RWPE1 (cell line): Measurements from ENCODE around the gene POLA1.

Experiments
- CTCF ChIA-PET: fragments of 350-600 bp; sonication (Branson Sonifier 250); formaldehyde crosslinking; extraction: SDS; loops from one replicate; lab custom pipeline; 2021; lab: Yijun Ruan, JAX
- POLR2A ChIA-PET: fragments of 400-600 bp; formaldehyde crosslinking; extraction: SDS; loops from one replicate; lab custom pipeline; 2020; ENCODE audit warnings: antibody characterized with exemption; ENCODE audit not compliant: low non-redundant PET; lab: Yijun Ruan, JAX
- DNase-seq: peaks from one replicate; pipeline ENCODE4 v3.0.0; 2012; ENCODE audit warnings: low spot score
- H3K27ac ChIP-seq: fragments of 450-650 bp; 2 replicates; pipeline ENCODE4 v1.5.1; 2017
- TF ChIP-seq, protein P1 (sequence below): fragments of 450-650 bp; conservative IDR thresholded peaks from 2 replicates; pipeline ENCODE4 v1.5.1; 2017; ENCODE audit warnings: low read depth, mild to moderate bottlenecking

Gene POLA1

DNA sequence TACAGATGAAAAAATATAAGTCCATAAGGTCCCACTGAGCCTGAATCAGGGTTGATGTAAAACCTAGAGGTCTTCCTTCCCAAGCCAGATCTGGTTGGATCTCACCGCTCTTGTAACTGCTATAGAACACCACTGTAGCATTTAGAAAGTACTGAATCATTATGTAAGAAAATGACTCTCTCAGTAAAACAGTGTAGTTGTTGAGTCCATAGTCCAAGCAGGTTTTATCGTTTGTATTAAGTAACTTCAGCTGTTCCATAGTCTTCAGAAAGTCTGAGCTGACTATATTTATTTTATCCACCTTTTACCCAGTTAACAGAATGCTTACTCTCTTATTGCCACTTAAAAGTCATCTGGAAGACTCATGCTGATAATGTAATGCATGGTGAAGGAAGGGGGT is 82.2 kb downstream of the POLA1 start:
- ChIA-PET POLR2A (no interaction called here), CTCF (no interaction called here)
- TF ChIP-seq, protein P1, sequence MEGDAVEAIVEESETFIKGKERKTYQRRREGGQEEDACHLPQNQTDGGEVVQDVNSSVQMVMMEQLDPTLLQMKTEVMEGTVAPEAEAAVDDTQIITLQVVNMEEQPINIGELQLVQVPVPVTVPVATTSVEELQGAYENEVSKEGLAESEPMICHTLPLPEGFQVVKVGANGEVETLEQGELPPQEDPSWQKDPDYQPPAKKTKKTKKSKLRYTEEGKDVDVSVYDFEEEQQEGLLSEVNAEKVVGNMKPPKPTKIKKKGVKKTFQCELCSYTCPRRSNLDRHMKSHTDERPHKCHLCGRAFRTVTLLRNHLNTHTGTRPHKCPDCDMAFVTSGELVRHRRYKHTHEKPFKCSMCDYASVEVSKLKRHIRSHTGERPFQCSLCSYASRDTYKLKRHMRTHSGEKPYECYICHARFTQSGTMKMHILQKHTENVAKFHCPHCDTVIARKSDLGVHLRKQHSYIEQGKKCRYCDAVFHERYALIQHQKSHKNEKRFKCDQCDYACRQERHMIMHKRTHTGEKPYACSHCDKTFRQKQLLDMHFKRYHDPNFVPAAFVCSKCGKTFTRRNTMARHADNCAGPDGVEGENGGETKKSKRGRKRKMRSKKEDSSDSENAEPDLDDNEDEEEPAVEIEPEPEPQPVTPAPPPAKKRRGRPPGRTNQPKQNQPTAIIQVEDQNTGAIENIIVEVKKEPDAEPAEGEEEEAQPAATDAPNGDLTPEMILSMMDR: no peak
- H3K27ac ChIP-seq: no peak overlapping the region
- DNase-seq: no peak

DNA sequence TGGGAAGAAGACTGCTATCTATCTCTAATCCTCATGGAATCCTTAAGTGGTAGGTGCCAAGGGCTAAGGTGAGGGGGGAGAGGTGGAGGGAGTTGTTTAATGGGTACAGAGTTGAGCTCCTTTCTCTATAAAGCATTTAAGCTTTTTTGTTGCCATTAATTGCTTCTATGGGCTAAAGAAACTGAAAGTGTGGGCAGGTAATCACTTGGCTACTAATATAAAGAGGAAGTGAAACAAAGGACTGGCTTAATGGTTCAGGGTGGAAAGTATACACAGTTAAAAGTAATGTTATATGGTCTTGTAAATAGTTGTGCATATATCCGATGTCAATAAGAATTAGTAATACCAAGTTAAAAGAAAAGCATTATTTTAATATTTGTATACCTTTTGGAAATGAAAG is 83.9 kb downstream of the POLA1 start:
- TF ChIP-seq, protein P1: no peak
- ChIA-PET CTCF (no interaction called here), POLR2A (no interaction called here)
- no peak overlapping the region for H3K27ac ChIP-seq
- no peak for DNase-seq

DNA sequence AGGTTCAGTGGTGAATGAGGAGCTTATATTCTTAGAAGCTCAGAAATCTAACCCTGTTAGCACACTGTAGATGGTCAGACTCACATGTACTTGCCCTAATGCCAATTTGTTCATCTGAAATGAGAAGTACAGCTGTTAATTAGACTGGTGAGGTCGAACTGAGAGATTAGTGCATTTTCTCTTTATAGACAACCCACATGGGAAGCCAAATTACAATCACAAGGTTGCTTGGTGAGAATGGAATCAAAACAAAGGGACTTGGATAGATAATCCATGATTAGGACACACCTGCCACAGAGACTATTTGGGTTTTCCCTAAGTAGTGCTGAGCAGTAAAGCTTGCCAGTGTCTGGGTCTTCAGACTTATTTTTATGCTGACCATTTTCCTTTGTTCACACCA is 88.3 kb downstream of the POLA1 start:
- DNase-seq: no peak
- no peak overlapping the region for H3K27ac ChIP-seq
- TF ChIP-seq, protein P1: no peak
- POLR2A ChIA-PET: no interaction called here
- CTCF ChIA-PET: interaction anchor here (0.5 kb wide), 1 partner anchor 728 kb away, joined by 3 read pairs; no protein-coding TSS in a partner anchor

DNA sequence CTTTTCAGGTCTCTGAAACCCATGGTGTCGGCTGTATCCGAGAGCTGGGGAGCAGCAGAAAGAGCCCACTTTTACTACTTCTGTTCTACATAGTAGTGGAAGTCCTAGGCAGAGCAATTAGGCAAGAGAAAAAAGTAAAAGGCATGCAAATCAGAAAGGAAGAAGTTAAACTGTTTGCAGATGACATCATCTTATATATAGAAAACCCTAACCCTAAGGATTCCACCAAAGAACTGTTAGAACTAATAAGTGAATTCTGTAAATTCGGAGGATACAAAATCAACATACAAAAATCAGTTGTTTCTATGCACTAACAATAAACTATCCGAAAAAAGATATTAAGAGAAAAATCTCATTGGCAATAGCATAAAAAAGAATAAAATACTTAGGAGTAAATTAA is 95.3 kb downstream of the POLA1 start:
- DNase-seq: no peak
- ChIA-PET CTCF (no interaction called here), POLR2A (no interaction called here)
- TF ChIP-seq, protein P1: no peak
- no peak overlapping the region for H3K27ac ChIP-seq

DNA sequence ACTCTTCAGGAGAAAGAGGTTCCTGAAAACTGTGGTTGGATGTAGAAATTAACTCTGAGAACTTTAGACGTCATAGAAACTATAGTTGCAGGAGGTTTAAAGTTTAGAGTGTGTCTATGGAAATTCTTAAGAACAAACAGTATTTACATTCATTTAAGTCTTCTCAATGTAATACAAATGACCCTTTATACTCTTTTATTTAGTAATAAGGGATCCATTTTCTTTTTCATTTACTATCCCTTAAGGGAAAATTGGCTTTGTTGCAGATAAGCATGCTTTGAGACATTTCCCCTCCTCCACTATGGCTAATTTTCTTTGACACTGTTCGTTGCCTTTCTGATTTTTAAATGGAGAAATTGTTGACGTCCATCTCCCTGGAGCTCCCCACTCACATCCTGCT is 96.4 kb downstream of the POLA1 start:
- CTCF ChIA-PET: no interaction called here
- no peak for DNase-seq
- no peak overlapping the region for H3K27ac ChIP-seq
- TF ChIP-seq, protein P1: no peak
- POLR2A ChIA-PET: no interaction called here

DNA sequence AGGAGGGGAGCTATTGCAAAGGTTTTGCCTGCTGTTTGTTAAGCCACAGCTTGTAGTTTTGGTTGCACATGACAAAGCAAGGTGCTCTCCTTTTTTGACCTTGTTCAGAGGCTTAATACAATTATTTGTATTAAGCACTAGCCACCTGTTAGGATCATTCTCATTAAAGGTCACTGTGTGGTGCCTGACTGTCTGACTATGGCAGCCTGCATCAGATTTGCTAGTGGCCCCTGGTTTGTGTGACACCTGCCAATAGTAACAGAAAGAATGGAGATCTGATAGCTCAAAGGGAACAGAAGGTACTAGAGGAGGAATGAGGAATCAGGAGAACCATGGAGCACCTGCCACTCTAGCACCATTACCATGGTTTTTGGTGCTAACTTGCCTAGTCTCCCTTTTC is 102.5 kb downstream of the POLA1 start:
- DNase-seq: no peak
- ChIA-PET POLR2A (no interaction called here), CTCF (no interaction called here)
- no peak overlapping the region for H3K27ac ChIP-seq
- TF ChIP-seq, protein P1: no peak

DNA sequence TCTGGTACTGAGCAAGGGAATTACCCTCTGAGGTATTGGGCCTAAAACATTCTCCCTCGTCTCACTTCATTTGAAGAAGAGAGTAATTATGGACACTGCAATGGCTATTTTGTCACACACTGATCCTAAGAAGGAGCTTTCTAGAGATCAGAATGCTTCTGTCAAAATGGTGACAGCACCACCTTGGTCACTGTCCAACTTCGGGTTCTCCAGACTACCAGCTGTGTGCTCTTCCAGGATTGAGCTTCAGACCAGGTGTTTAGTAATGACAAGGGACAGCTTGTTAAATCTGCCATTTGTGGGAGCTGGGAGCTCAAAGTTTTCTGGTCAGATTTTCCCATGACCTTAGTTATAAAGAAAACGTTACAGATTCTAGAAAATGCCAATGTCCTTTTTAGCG is 105.4 kb downstream of the POLA1 start:
- POLR2A ChIA-PET: no interaction called here
- no peak for DNase-seq
- TF ChIP-seq, protein P1: no peak
- CTCF ChIA-PET: no interaction called here
- H3K27ac ChIP-seq: no peak overlapping the region
